BE2C (cell line): ENCODE measurements around the gene TXN2.

ENCODE experiments used
- DNase-seq: peaks from one replicate; pipeline ENCODE4 v3.0.0-alpha.2; 2020
- H3K27me3 ChIP-seq: fragments of 250-450 bp; sonication (Bioruptor Pico); 2 replicates; pipeline ENCODE4 v1.5.1; 2020; ENCODE audit warnings: mild to moderate bottlenecking
- H3K36me3 ChIP-seq: fragments of 250-450 bp; sonication (Bioruptor Pico); 2 replicates; pipeline ENCODE4 v1.5.1; 2020; ENCODE audit warnings: mild to moderate bottlenecking
- H3K4me1 ChIP-seq: fragments of 250-450 bp; sonication (Bioruptor Pico); 2 replicates; pipeline ENCODE4 v1.5.1; 2020
- H3K4me3 ChIP-seq: 2 replicates; pipeline ENCODE4 v1.5.1; 2011; ENCODE audit warnings: low read depth, low read length
- H3K9me3 ChIP-seq: fragments of 250-450 bp; sonication (Bioruptor Pico); 2 replicates; pipeline ENCODE4 v1.5.1; 2020
- CTCF ChIP-seq: IDR thresholded peaks from 2 replicates; pipeline ENCODE4 v1.5.1; 2012; ENCODE audit warnings: mild to moderate bottlenecking, low read depth, low read length

Gene TXN2

DNA sequence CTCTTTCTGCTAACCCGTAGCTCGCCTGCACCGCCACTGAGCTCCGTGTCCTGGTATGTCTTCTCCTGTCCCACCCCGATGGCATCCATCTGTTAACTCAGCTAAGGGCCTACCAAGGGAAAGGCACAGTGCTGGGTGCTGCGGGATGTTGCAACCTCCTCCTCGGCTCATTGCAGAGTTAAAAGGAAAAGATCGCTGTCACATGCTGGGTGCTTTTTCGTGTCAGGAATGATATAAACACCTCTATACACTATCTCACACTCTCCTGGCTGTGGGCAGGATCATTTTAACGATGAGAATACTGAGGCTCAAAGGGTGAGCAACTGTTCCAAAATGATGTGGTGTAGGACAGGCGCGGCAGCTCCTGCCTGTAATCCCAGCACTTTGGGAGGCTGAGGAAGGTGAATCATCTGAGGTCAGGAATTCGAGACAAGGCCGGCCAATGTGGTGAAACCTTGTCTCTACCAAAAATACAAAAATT is 10.1 kb downstream of the TXN2 start:
- peaks cover 38% of the 10 kb centered on the region for H3K36me3 ChIP-seq
- no peak overlapping the region for H3K4me3 ChIP-seq
- no peak for DNase-seq
- no peak for TF ChIP-seq CTCF
- H3K9me3 ChIP-seq = no peaks in the 10 kb centered on the region
- peaks cover 9% of the 10 kb centered on the region for H3K4me1 ChIP-seq
- H3K27me3 ChIP-seq = no peaks in the 10 kb centered on the region

GRCh38 chr22:36470994-36471331 is 10.5 kb downstream of the TXN2 start:
- H3K4me3 ChIP-seq = no peak overlapping the region
- H3K9me3 ChIP-seq = no peaks in the 10 kb centered on the region
- no peaks in the 10 kb centered on the region for H3K27me3 ChIP-seq
- H3K4me1 ChIP-seq = peaks cover 9% of the 10 kb centered on the region
- no peak for TF ChIP-seq CTCF
- H3K36me3 ChIP-seq = peaks cover 39% of the 10 kb centered on the region
- DNase-seq = no peak

- no peak overlapping the region for H3K4me3 ChIP-seq
- H3K27me3 ChIP-seq = no peaks in the 10 kb centered on the region
- peak; percentile 98 for TF ChIP-seq CTCF
- peak; percentile 83 for DNase-seq
- peaks cover 36% of the 10 kb centered on the region for H3K36me3 ChIP-seq
- no peaks in the 10 kb centered on the region for H3K9me3 ChIP-seq
- H3K4me1 ChIP-seq = peaks cover 9% of the 10 kb centered on the region
Measured at GRCh38 chr22:36470162-36470993, 11.1 kb downstream of the TXN2 start.

DNA sequence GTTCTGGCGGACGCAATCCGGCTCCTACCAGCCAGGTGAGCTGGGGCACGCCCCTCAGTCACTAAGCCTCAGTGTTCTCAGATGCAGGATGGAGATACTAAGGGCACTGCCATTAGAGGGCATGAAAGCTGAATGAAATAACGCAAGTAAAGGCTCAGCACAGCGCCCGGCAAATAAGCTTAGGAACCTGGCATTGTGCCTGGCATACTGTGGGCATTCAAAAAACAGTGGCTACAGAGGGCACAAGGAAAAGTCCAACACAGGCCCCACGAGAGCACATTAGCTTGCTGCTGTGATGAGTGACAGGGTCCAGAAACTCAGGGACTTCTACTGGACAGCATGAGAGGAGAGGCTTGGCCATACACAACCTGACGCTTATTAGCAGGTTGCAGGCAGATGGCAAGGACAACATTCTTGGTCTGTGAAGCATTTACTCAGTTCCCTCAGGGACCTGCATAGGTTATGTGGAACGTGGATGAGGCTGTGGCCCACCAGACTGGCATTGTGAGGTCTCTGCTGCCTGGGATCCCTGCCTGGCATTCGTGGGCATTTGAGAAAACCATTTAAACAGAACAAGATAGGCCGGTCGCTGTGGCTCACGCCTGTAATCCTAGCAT is 12.2 kb downstream of the TXN2 start:
- no peak for TF ChIP-seq CTCF
- Histone ChIP-seq H3K36me3 (peaks cover 26% of the 10 kb centered on the region), H3K4me1 (peaks cover 9% of the 10 kb centered on the region), H3K9me3 (no peaks in the 10 kb centered on the region), H3K4me3 (no peak overlapping the region), H3K27me3 (no peaks in the 10 kb centered on the region)
- DNase-seq = no peak

DNA sequence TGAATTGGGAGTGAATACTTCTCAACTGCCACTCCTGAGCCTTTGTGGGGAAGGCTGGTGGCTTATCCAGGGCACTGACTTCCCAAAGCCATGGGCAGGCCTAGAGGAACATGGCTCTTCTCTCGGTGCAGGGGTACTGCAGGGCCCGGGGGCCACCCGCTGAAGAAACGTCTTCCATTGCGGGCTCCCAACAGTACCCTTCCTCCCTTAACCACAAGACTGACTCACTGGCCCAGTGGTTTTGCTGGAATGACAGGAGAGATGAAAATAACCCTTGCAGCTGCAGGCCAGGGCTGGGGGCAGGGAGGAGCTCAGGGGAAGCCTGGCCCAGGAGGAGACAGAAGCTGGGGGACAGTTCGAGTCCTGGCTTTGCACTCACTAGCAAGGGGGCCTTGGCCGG is 13.5 kb downstream of the TXN2 start:
- Histone ChIP-seq H3K36me3 (peaks cover 19% of the 10 kb centered on the region), H3K27me3 (no peaks in the 10 kb centered on the region), H3K9me3 (no peaks in the 10 kb centered on the region), H3K4me3 (no peak overlapping the region), H3K4me1 (peaks cover 9% of the 10 kb centered on the region)
- TF ChIP-seq CTCF = no peak
- DNase-seq = no peak
